GM11168 (cell line): Measurements from ENCODE around the gene CYBA.

Experiments used
- in situ Hi-C: fragments of 300-500 bp; cut with MboI; formaldehyde crosslinking; loops from one replicate; pipeline ENCODE4 v1.12.0; 2022; ENCODE audit warnings: low sequenced_read_pairs; ENCODE audit not compliant: unreplicated experiment

The CYBA gene

GRCh38 chr16:88595921-88596320 lies 54.9 kb downstream of the CYBA start:
- in situ Hi-C loops, result no loop called here

DNA sequence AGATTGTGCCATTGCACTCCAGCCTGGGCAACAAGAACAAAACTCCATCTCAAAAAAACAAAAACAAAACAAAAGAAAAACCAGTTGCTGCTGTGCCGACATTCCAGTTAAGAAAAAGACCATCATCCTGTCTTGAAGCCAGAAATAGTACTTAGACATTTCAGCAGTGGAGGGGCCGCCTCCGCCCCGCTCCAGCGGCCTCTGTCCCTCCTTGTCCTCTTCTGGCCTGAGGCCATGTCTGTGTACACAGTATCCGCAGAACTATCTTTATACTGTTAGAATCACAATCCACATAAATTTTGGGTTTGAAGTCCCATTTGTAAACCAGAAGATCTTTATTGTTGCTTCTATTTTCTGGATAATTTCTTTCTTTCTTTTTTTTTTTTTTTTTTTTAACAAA lies 55.8 kb downstream of the CYBA start:
- in situ Hi-C loops, result no loop called here

DNA sequence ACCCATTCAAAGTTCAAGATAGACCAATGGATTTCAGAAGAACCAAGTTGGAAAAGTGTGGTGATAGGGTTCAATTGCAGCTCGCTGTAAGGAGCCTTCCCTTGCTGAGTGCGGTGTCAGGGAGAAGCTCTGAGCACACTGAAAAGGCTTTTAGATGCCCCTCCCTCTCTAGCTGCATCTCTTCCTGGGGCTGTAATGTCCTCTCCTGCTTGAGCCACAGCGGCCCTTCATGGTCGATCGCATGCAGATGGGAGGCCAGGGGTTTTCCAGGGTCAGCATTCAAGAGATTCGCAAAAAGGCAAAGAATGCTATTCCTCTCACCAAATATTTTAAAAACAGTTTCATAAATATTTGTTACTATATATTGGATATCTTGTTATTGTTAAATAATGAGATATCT lies 56.9 kb downstream of the CYBA start:
- in situ Hi-C loops, result no loop called here

GRCh38 chr16:88593489-88593888 lies 57.4 kb downstream of the CYBA start:
- in situ Hi-C loops, result no loop called here
